Neuron (in vitro differentiated cells): ENCODE data around the gene AXDND1.
"Not testable (repeated sequence)": the region's sequence is repeated elsewhere in the genome, so short reads cannot be mapped to it uniquely, and the experiment has no call there.

Experiments used
- H2AFZ ChIP-seq: one replicate; pipeline ENCODE4 v1.6.1; 2013; ENCODE audit warnings: low read depth, mild to moderate bottlenecking, inconsistent platforms, low read length, moderate library complexity
- H3K27me3 ChIP-seq: one replicate; pipeline ENCODE4 v1.6.1; 2013; ENCODE audit warnings: low read length; ENCODE audit not compliant: insufficient read depth
- H3K36me3 ChIP-seq: one replicate; pipeline ENCODE4 v1.6.1; 2013; ENCODE audit warnings: low read length; ENCODE audit not compliant: insufficient read depth
- H3K4me1 ChIP-seq: one replicate; pipeline ENCODE4 v1.6.1; 2013; ENCODE audit warnings: low read length; ENCODE audit not compliant: insufficient read depth
- H3K4me3 ChIP-seq: 2 replicates; pipeline ENCODE4 v1.5.1; 2013; ENCODE audit warnings: mild to moderate bottlenecking, low read length, moderate library complexity
- H3K9me3 ChIP-seq: one replicate; pipeline ENCODE4 v1.6.1; 2013; ENCODE audit warnings: low read length

Gene AXDND1

DNA sequence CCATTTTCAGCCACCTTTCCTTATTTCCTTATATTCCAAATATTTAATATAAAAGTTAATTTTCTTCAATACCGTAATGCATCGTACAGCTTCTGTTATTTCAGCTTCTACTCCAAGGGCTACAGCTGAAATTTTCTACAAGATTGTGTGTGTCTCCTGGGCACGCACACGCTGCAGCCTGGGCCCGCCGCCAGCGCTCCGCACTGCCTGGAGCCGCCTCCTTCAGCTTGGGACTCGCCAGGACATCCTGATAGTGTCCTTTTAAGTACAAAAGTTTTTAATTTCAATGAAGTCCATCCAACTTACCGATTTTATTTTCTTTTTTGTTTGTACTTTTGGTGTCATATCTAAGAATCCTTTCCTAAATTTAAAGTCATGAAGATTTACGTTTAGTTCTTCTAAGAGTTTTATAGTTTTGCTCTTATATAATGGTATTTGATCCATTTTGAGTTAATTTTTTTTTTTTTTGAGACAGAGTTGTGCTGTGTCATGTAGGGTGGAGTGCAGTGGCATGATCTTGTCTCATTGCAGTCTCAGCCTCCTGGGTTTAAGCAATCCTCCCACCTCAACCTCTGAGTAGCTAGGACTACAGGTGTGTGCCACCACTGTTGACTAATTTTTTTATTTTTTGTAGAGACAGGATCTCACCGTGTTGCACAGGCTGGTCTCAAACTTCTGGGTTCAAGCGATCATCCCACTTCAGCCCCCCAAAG, 82.8 kb downstream of the AXDND1 start:
- peaks cover 2% of the 10 kb centered on the region for H3K9me3 ChIP-seq
- no peak overlapping the region for H3K4me3 ChIP-seq
- H3K4me1 ChIP-seq: no peaks in the 10 kb centered on the region
- no peak overlapping the region for H2AFZ ChIP-seq
- no peaks in the 10 kb centered on the region for H3K36me3 ChIP-seq
- H3K27me3 ChIP-seq: no peaks in the 10 kb centered on the region

DNA sequence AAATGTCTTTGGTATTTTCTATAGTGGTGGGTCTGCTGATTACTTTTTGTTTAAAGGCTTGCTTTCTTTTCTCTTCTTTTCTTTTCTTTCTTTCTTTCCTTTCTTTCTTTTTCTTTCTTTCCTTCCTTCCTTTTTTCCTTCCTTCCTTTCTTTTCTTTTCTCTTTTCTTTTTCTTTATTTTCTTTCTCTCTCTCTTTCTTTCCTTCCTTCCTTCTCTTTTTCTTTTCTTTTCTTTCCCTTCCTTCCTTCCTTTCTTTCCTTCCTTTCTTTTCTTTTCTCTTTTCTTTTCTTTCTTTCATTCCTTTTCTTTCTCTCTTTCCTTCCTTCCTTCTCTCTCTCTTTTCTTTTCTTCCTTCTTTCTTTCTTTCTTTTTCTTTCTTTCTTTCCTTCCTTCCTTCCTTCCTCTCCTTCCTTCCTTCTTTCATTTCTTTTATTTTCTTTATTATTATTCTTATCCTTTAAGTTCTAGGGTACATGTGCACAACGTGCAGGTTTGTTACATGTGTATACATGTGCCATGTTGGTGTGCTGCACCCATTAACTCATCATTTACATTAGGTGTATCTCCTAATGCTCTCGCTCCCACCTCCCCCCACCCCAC, 93.9 kb downstream of the AXDND1 start:
- not testable (repeated sequence) for H3K27me3 ChIP-seq, H2AFZ ChIP-seq, H3K9me3 ChIP-seq, H3K4me1 ChIP-seq, H3K4me3 ChIP-seq, H3K36me3 ChIP-seq

DNA sequence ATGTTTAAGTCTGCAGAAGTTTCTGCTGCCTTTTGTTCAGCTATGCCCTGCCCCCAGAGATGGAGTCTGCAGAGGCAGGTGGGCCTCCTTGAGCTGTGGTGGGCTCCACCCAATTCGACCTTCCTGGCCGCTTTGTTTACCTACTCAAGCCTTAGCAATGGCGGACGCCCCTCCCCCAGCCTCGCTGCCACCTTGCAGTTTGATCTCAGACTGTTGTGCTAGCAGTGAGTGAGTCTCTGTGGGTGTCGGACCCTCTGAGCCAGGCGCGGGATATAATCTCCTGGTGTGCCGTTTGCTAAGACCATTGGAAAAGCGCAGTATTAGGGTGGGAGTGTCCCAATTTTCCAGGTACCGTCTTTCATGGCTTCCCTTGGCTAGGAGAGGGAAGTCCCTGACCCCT, 99.9 kb downstream of the AXDND1 start:
- H3K4me3 ChIP-seq, H3K9me3 ChIP-seq, H3K4me1 ChIP-seq, H3K27me3 ChIP-seq, H2AFZ ChIP-seq, H3K36me3 ChIP-seq: not testable (repeated sequence)

DNA sequence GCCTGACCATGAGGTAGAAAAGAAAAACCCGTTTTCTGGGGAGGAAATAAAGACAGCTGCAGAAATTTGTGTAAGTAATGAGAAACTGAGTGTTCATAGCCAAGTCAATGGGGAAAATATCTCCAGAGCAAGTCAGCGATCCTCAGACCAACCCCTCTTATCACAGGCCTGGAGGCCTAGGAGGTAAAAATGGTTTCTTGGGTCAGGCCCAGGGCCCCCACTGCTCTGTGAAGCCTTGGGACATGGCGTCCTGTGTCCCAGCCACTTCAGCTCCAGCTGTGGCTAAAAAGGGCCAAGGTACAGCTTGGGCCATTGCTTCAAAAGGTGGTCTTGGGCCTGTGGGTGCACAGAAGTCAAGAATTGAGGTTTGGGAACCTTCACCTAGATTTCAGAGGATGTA, 108.9 kb downstream of the AXDND1 start:
- Histone ChIP-seq H3K36me3 (no peaks in the 10 kb centered on the region), H3K4me3 (no peak overlapping the region), H3K4me1 (no peaks in the 10 kb centered on the region), H2AFZ (no peak overlapping the region), H3K9me3 (peaks cover 14% of the 10 kb centered on the region), H3K27me3 (no peaks in the 10 kb centered on the region)

DNA sequence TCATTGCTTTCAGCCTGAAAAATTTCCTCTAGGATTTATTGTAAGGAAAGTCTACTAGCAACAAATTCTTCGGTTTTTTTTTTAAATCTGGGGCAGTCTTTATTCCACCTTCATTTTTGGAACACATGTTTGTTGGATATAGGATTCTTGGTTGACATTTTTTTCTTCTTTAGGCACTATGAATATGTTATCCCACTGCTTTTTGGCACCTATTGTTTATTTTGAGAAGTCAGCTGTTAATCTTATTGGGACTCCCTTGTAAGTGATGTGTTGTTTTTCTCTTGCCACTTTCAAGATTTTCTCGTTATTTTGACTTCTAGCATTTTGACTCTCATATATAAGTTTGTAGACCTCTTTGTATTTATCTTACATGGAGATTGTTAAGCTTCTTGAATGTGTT, 110.7 kb downstream of the AXDND1 start:
- Histone ChIP-seq H3K4me3 (no peak overlapping the region), H3K9me3 (peaks cover 14% of the 10 kb centered on the region)

DNA sequence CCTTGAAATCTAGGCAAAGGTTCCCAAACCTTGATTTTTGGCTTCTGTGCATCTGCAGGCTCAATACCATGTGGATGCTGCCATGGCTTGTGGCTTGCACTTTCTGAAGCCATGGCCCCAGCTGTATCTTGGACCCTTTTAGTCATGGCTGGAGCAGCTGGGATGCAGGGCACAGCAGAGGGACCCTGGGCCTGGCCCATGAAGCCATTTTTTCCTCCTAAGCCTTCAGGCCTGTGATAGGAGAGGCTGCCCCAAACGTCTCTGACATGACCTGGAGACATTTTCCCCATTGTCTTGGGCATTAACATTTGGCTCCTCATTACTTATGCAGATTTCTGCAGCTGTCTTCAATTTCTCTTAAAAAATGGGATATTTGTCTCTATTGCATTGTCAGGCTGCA, 112.6 kb downstream of the AXDND1 start:
- no peaks in the 10 kb centered on the region for H3K36me3 ChIP-seq
- no peak overlapping the region for H2AFZ ChIP-seq
- no peaks in the 10 kb centered on the region for H3K4me1 ChIP-seq

More for the DNA sequence above, 110.7 kb downstream of the AXDND1 start:
- no peak overlapping the region for H2AFZ ChIP-seq
- H3K27me3 ChIP-seq: no peaks in the 10 kb centered on the region
- H3K4me1 ChIP-seq: no peaks in the 10 kb centered on the region
- no peaks in the 10 kb centered on the region for H3K36me3 ChIP-seq

DNA sequence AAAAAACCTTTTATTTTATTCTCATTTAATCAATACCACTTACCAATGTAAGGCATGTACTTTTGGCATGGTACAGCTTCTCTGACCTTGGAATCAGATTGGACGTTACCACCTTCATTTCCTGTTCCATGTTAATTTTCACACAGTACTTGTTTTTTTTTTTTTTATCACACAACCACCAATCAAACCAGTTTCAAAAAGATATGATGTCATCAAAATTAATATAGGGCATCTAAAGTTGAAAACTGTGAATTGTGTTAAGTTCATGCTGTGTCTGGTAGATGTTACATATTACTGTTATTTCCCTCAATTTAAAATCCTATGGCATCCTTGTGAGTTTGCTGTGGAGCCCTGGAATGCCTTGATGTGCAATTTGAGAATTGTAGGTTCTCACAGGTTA, 124.8 kb downstream of the AXDND1 start:
- no peaks in the 10 kb centered on the region for H3K27me3 ChIP-seq

More for the DNA sequence above, 112.6 kb downstream of the AXDND1 start:
- Histone ChIP-seq H3K27me3 (no peaks in the 10 kb centered on the region), H3K9me3 (peaks cover 14% of the 10 kb centered on the region), H3K4me3 (no peak overlapping the region)

DNA sequence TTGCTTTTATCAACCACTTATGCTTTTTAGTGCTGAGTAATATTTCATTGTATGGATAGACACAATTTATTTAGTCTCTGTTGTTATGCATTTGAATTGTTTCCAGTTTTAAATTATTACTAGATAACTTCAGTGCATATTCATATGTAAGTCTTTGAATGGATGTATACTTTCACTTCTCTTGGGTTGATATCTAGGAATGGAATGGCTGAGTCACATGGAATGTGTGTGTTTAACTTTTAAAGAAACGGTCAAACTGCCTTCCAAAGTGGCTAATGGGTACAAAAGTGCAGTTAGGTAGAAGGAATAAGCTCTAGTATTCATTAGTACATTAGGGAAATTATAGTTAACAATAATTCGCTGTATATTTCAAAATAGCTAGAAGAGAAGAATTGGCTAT, 127.6 kb downstream of the AXDND1 start:
- Histone ChIP-seq H3K27me3 (no peaks in the 10 kb centered on the region), H3K4me3 (no peak overlapping the region), H3K9me3 (no peaks in the 10 kb centered on the region), H3K36me3 (no peaks in the 10 kb centered on the region), H2AFZ (no peak overlapping the region), H3K4me1 (no peaks in the 10 kb centered on the region)

More for the DNA sequence above, 124.8 kb downstream of the AXDND1 start:
- H3K4me1 ChIP-seq: no peaks in the 10 kb centered on the region
- no peaks in the 10 kb centered on the region for H3K36me3 ChIP-seq
- H3K4me3 ChIP-seq: no peak overlapping the region
- H3K9me3 ChIP-seq: no peaks in the 10 kb centered on the region
- H2AFZ ChIP-seq: no peak overlapping the region

DNA sequence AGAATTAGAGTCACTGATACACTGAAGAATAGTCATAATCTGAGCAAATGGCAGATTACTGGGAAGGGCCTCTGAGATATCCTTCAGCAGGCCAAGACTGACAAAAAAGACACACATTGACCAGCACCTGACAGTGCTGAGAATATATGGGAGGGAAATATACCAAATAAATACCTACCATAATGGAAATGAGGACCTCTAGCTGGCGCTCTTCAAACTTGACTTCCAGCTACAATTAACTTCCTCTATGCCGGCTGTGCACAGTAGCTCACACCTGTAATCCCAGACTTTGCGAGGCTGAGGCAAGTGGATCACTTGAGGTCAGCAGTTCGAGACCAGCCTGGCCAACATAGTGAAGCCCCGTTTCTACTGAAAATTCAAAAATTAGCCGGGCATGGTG, 140.4 kb downstream of the AXDND1 start:
- H3K9me3 ChIP-seq: no peaks in the 10 kb centered on the region
- H3K4me3 ChIP-seq: no peak overlapping the region
- H3K4me1 ChIP-seq: no peaks in the 10 kb centered on the region
- H2AFZ ChIP-seq: no peak overlapping the region
- no peaks in the 10 kb centered on the region for H3K27me3 ChIP-seq
- no peaks in the 10 kb centered on the region for H3K36me3 ChIP-seq

DNA sequence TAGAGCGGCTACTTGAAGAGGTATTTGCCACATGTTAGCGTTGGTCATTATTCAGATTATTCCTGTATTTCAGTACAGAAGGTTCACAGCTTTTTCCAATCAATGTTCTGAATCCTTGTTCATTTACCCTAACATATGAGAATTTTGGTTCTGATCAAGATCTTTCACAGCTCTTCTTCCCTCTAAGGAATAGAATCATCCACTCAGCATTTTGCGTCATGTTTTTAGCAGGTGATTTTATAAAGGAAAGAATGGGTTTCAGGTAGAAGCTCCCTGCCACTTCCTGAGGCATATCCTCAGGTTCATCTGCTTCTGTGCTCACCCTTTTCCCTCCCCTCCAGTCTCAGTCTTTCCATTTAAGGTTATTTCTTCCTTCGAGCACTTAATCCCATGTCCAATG, 143.6 kb downstream of the AXDND1 start:
- Histone ChIP-seq H3K4me3 (no peak overlapping the region), H3K9me3 (no peaks in the 10 kb centered on the region), H2AFZ (no peak overlapping the region)

DNA sequence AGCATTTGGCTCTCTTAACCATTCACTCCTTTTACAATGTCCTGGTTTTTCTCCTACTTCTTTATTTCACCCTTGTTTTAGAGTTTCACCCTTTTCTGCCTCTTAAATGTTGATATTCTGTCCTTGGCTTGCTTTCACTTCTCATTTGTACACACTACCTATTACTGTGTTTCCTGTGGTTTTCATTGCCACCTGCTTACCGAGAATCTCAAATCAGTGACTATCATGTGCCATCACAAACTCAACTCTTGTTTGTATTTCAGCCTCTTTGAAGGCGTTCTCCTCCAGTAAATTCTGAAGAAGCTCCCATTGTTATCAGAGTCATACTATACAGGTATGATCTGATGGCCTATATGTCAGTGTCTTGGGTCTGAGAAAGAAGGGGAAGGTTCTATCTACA, 144.3 kb downstream of the AXDND1 start:
- H3K4me3 ChIP-seq: no peak overlapping the region
- no peak overlapping the region for H2AFZ ChIP-seq
- H3K4me1 ChIP-seq: no peaks in the 10 kb centered on the region
- H3K9me3 ChIP-seq: no peaks in the 10 kb centered on the region
- no peaks in the 10 kb centered on the region for H3K36me3 ChIP-seq
- H3K27me3 ChIP-seq: no peaks in the 10 kb centered on the region

More for the DNA sequence above, 143.6 kb downstream of the AXDND1 start:
- Histone ChIP-seq H3K4me1 (no peaks in the 10 kb centered on the region), H3K27me3 (no peaks in the 10 kb centered on the region), H3K36me3 (no peaks in the 10 kb centered on the region)

DNA sequence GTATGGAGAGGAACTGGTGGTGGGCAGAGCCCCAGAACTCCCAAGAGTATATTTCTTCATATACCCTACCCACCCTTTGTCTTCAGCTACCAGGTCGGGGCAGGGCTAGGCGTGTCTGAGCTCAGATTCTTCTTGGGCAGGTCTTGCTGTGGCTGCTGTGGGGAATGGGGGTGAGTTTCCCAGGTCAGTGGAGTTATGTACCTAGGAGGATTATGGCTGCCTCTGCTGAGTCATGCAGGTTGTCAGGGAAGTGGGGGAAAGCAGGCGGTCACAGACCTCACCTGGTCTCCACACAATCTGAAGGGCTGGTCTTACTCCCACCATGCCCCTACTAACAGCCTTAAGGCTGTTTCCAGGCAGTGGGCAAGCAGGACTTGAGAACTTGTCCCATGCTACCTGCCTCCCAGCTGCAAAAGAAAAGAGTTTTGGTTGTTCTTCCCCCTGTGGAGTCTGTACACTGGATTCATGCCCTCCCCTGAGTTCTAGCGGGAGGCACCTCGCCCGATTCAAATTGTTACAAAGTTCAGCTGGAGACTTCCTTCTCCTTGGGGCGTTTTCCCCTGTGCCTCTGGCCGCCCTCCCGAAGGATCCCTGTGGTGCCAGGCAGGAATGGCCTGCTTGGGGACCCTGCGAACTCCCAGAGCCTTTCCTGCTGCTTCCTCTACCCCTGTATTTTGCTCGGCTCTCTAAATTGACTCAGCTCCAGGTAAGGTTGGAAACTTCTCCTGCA, 151.4 kb downstream of the AXDND1 start:
- no peaks in the 10 kb centered on the region for H3K36me3 ChIP-seq
- H3K27me3 ChIP-seq: no peaks in the 10 kb centered on the region
- H2AFZ ChIP-seq: no peak overlapping the region
- no peak overlapping the region for H3K4me3 ChIP-seq
- no peaks in the 10 kb centered on the region for H3K9me3 ChIP-seq
- H3K4me1 ChIP-seq: no peaks in the 10 kb centered on the region

DNA sequence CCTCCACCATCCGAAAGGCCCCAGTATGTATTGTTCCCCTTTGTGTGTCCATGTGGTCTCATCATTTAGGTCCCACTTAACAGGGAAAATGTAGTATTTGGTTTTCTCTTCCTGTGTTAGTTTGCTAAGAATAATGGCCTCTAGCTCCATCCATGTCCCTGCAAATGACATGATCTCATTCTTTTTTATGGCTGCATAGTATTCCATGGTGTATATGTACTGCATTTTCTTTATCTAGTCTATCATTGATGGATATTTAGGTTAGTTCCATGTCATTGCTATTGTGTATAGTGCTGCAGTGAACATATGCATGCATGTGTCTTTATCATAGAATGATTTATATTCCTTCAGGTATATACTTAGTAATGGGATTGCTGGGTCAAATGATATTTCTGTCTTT, 152.8 kb downstream of the AXDND1 start:
- not testable (repeated sequence) for H3K27me3 ChIP-seq, H3K4me3 ChIP-seq, H3K36me3 ChIP-seq, H2AFZ ChIP-seq, H3K9me3 ChIP-seq, H3K4me1 ChIP-seq
